OCI-LY1 (cell line): ENCODE data around the gene NEURL1.

Experiments
- EZH2 ChIP-seq: fragments of 200-600 bp; sonication (generic), shearing (Covaris generic); IDR thresholded peaks from 2 replicates; pipeline ENCODE4 v1.8.0; 2017; ENCODE audit warnings: borderline replicate concordance, mixed run types, mild to moderate bottlenecking, antibody characterized with exemption, low read length, moderate library complexity, mixed read lengths
- TF ChIP-seq, protein P1 (sequence below): fragments of 200-600 bp; sonication (generic), shearing (Covaris generic); IDR thresholded peaks from 2 replicates; pipeline ENCODE4 v1.5.1; 2017; ENCODE audit warnings: mild to moderate bottlenecking, antibody characterized with exemption, low read length, moderate library complexity, mixed read lengths

DNA sequence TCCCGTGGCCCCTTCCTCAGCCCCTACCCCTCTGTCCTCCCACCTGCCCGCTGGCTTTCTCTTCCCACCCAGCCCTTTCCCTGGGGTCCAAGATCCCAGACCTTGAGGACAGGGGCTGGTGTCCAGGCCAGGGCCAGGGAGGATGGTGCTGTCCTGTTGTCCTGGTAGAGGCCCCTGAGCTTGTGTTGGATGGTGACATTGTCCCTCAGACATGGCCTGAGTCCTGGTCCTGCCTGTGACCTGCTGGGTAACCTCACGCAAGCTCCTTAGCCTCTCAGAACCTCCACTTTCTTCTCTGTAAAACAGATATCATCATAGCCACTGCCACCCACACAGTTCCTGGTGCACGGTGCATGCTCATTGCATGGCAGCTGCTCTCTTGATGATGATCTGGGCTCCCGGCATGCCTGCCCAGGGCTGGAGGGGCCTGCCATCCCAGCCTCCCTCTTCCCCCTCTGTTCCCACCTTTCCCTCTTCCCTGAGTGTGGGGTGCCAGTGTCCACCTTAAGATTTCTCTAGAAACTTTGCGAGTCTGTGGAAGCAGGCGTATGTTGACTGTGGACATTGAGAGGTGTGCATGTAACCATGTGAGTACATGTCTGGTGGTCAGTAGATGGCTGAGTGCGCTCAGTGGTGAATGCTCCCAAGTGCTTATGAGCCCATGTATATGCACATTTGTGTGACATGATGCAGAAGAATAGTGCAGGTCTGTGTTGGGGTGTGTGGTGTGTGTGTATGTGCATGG is 60.4 kb downstream of the NEURL1 start:
- TF ChIP-seq, protein P1, sequence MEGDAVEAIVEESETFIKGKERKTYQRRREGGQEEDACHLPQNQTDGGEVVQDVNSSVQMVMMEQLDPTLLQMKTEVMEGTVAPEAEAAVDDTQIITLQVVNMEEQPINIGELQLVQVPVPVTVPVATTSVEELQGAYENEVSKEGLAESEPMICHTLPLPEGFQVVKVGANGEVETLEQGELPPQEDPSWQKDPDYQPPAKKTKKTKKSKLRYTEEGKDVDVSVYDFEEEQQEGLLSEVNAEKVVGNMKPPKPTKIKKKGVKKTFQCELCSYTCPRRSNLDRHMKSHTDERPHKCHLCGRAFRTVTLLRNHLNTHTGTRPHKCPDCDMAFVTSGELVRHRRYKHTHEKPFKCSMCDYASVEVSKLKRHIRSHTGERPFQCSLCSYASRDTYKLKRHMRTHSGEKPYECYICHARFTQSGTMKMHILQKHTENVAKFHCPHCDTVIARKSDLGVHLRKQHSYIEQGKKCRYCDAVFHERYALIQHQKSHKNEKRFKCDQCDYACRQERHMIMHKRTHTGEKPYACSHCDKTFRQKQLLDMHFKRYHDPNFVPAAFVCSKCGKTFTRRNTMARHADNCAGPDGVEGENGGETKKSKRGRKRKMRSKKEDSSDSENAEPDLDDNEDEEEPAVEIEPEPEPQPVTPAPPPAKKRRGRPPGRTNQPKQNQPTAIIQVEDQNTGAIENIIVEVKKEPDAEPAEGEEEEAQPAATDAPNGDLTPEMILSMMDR, result no peak
- no peak for TF ChIP-seq EZH2
